HG02588 (cell line): ENCODE data around the gene UPK1A.
A peak's percentile ranks its signal among the peaks of the same experiment; 100 is the strongest.
"Not testable (repeated sequence)": the region's sequence is repeated elsewhere in the genome, so short reads cannot be mapped to it uniquely, and the experiment has no call there.

ENCODE experiments used
- ATAC-seq: cut with Tn5 transposase; IDR thresholded peaks from one replicate; pipeline ENCODE4 v1.9.1; 2021; ENCODE audit warnings: mild to moderate bottlenecking, moderate library complexity; ENCODE audit not compliant: unreplicated experiment

Gene UPK1A

DNA sequence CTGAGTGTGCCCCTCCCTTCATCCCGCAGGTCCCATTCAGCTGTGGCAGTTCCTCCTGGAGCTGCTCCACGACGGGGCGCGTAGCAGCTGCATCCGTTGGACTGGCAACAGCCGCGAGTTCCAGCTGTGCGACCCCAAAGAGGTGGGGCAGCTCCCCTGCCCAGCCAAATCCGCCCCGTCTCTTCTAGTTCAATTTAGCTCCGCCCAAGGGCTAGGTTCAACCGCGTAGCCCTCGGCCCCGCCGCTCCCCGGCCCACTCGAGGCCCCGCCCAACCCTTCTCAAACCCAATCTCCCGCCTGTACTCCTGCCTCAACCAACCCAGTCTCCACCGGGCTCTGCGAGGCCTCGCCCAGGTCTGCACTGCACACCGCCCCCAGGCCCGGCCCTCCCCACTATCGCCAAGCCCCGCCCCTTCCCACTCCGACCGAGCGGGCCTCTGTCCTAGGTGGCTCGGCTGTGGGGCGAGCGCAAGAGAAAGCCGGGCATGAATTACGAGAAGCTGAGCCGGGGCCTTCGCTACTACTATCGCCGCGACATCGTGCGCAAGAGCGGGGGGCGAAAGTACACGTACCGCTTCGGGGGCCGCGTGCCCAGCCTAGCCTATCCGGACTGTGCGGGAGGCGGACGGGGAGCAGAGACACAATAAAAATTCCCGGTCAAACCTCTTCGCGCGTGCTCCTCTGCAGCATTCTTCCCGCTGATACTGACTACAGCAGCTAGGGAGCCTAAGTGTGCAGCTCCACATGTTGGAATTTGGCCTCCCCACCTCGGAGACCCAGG, 21.9 kb upstream of the UPK1A start:
- ATAC-seq = peak; percentile 68

DNA sequence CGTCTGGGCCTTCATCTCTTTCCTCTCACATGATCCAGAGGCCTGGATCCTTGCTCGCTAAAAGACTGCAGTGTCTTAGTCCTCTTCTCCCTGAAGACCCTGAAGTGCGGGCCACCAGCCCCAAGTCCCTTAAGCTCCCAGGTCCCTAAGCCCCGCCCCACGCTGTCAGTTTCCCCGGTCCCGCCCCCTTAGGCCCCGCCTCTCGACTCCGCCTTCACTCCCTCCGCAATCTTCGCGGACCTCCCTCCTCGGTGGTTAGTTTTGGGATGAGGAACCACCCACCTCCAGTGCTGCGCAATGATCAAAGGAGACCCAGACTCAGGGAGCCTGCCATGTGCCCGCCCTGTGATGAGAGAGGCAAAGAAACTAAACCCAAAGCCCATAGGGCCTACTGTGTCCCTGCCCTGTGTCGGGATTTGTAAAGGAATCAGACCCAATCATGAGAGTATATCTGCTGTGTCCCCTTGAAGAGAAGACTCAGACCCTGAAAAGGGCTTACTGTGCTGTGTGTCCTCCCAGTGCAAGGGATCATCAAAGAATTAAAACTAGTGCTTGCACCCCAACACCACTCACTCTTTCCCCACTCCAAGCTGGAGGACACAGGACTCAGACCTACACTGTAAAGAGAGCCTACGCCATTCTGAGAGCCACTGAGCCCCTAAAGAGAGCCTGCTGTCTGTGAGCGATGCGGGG, 21.2 kb upstream of the UPK1A start:
- ATAC-seq = no peak

DNA sequence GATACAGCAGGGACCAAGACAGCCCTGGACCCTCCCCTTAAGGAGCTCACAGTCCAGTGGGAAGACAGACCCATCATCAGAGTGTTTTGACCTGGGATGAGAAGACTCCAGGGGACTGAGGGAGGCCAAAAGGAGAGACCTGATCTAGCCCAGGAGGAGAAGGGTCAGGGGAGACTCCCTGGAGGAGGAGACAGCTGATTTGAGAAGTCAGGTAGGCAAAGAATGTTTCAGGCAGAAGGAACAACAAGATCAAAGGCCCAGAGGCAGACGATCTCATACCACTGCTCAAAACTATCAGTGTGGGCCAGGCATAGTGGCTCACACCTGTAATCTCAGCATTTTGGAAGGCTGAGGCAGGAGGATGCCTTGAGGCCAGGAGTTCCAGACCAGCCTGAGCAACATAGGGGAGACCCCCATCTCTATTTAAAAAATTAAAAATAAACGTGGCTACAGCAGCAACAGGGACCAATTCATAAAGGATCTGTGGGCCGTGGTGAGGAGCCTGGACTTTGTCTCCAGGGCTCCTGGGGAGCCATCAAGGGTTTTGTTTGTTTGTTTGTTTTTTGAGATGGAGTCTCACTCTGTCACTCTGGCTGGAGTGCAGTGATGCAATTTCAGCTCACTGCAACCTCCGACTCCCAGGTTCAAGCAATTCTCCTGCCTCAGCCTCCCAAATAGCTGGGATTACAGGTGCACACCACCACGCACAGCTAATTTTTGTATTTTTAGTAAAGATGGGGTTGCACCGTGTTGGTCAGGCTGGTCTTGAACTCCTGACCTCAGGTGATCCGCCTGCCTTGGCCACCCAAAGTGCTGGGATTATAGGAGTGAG, 20.4 kb upstream of the UPK1A start:
- ATAC-seq = no peak

DNA sequence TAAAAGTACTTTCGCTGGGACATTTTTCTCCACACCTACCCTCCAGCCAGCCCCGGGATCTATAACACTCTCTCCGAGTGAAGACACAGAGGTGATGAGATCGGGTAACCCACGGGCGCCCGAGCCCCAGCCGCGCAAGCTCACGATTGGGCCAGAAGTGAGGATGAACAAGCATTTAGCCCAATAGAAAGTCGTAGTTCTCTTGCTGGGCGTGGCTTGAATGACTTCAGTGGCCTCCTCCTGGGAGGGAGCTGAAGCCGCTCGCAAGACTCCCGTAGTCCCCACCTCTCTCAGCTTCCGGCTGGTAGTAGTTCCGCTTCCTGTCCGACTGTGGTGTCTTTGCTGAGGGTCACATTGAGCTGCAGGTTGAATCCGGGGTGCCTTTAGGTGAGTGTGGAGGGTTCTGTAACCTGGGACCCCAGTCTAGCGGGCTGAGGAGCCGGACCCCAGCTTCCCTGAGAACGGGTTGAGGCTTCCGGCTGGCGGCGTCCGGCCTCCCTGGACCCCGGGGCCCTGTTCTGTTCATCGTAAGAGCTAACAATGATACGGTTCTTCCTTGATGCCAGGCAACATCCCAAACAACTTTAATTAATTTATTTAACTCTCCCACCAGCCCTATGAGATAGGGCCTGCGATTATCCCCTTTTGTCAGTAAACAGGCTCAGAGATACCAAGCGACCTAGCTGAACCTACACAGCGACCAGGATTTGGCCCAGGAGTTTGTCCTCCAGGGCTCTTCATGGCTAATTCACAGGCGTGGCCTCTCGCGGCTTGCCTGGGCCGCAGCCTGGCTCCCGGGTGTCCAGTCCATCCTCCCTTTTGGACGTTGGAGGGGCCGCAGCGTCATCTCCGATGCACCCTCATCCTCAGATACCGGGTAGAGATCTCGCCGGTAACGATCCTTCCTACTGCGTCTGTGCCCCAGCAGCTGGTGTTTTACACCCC, 18.0 kb upstream of the UPK1A start, which contains the start of gene COX6B1:
TSS of gene COX6B1 (plus strand) at position 307 of the 945 bp plus-strand sequence. CDS start 2,921 bp downstream, outside the sequence.
- ATAC-seq = peak; percentile 41

DNA sequence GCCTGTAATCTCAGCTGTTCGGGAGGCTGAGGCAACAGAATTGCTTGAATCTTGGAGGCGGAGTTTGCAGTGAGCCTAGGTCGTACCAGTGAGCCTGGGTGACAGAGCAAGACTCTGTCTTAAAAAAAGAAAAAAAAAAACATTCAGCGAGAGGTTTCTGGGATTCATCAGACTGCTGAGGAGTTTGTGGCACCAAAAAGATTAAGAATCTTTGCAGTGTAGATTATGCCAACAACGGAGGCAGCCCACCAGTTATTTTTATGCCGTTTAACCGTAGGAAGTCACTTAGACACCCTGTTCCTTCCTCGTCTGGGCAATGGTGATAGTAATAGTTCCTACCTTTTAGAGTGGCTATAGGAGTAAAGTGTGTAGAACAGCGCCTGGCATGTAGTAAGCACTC, 15.7 kb upstream of the UPK1A start:
- no peak for ATAC-seq

DNA sequence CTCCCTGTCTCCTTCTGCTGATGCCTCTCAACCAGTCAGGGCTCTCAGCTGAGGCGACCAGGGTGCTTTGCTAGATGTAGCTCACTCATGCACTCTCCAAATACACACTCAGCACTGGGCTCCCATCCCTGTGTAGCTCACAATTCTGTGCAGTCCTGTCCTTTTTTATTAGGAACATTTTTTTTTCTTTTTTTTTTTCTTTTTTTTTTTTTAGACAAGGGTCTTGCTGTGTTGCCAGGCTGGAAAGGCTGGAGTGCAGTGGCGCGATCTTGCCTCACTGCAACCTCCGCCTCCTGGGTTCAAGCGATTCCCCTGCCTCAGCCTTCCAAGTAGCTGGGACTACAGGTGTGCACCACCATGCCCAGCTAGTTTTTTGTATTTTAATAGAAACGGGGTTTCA, 11.5 kb upstream of the UPK1A start:
- ATAC-seq = not testable (repeated sequence)

DNA sequence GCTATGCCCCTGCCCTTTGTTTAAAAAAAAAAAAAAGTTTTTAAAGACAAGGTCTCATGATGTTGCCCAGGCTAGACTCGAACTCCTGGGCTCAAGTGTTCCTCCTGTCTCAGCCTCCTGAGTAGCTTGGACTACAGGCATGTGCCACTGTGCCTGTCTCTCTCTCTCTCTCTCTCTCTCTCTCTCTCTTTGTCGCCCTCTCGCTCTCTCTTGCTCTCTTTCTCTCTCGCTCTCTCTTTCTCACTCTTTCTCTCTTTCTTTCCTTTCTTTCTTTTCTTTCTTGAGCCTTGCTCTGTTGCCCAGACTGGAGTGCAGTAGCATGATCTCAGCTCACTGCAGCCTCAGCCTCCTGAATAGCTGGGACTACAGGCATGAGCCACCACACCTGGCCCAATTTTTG, 10.7 kb upstream of the UPK1A start:
- ATAC-seq = no peak

DNA sequence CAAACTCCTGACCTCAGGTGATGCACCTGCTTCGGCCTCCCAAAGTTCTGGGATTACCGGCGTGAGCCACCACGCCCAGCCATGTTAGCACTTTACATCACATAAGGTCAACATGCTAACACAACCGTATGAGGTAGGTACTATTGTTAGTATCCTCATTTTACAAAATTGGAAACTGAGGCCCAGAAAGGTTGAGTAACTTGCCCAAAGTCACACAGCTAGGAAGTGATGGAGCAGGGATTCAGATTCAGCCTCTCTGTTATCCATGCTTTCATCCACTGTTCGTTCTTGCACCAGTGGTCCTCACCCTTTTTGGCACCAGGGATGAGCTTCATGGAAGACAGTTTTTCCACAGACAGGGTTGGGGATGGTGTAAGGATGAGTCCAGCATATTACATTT, 9.6 kb upstream of the UPK1A start:
- ATAC-seq = no peak

DNA sequence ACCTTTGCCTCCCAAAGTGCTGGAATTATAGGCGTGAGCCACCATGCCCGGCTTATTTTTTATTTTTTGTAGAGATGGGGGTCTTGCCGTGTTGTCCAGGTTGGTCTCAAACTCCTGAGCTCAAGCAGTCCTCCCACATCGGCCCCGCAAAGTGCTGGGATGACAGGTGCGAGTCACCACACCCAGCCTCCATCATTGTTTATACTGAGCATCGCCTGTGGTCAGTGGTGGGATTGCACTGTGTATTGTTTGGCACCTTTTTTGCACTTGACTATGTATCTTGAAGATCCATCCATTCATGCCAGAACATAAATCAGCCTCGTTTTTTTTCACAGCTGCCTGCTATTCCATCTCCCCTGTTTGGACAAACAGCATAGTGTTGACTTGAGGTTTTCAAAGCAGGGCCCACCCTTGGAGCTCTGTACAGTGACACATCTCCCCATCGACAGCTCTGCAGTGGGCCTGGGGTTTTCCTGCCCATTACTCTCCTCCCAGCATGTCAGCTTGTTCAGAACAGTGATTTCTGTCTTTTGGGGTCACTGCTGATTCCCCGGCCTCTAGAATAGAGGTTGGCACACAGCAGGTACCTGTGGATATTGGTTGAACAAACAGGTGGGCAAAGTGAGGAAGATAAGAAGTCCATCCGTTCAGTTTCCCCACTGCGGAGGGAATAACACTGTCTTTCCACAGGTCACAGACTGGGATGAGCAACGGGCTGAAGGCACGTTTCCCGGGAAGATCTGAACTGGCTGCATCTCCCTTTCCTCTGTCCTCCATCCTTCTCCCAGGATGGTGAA, 8.2 kb upstream of the UPK1A start:
- ATAC-seq = no peak

DNA sequence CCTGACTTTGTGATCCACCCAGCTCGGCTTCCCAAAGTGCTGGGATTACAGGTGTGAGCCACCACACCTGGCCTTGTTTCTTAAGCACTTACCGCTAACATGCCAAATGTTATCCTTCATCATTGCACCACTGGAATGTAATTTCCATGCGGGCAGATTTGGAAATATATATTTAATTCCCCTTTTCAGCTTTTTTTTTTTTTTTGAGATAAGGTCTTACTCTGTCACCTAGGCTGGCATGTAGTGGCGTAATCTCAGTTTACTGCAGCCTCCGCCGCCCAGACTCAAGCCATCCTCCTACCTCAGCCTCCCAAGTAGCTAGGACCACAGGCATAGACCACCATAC, 4.3 kb upstream of the UPK1A start:
- no peak for ATAC-seq

DNA sequence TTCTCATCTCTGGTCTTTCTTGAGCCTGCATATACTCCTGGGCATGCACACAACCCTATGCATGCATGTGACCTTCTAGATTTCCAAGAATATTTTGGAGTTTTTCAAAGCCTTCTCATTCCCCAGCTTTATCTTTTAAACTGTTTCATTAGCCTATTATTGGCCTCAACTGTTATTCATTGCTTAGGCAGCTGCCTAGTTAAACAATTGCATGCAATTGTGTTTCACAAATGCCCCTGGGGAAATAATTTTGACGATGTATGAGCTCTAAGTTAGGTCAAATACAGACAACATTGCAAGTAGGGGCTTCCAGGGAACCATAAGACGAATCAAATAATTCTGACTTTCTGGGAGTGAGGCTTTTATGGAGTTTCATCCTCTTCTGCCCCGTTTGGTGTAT, 2.3 kb upstream of the UPK1A start:
- no peak for ATAC-seq

DNA sequence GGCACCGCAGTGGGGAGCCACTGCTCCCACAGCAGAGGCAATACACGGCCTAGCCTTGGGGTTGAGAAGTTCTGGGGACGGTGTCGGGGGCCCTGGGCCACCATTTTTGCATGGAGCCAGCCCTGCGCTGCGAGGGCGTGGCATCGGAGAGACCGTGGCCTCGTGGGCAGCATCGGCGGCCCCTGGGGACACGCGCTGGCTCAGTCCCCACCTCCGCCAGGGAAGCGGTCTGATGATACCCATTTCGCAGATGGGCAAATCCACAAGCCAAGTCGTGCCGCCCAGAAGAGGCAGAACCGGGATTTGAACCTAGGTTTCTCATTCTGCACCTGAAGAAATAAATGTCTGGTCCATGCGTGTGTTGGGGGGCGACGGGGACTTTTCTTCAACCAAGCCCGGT, 1.2 kb upstream of the UPK1A start:
- no peak for ATAC-seq

DNA sequence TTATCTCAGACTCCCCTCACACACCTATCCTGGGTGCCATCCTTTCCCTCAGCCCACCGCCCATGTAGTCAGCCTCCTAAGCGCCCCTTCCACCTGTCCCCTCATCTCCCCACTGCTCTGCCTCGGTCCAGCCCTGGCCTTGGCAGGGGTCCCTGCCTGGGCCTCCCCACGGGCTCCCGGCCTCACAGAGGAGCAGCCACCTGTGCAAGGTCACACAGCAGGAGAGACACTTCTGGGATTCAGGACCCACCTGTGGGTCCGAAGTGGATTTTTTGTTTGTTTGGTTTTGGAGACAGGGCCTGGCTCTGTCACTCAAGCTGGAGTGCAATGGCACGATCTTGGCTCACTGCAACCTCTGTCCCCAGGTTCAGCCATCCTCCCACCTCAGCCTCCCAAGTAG, 713 bp upstream of the UPK1A start:
- no peak for ATAC-seq

DNA sequence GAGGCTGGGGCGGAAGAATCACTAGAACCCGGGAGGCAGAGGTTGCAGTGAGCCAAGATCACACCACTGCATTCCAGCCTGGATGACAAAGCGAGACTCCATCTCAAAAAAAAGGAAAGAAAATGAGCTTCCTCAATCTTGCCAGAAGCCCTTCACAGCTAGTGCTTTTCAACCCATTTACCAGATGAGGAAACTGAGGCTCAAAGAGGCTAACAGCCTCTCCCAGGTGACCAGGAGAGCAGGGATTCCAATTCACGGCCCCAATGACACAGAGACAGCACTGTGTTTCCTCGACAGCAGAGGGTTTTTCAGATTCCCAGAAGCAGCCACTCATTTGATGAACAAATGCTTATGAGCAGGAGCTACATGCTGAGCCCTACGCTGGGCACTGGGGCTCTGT, 3.2 kb downstream of the UPK1A start:
- no peak for ATAC-seq

DNA sequence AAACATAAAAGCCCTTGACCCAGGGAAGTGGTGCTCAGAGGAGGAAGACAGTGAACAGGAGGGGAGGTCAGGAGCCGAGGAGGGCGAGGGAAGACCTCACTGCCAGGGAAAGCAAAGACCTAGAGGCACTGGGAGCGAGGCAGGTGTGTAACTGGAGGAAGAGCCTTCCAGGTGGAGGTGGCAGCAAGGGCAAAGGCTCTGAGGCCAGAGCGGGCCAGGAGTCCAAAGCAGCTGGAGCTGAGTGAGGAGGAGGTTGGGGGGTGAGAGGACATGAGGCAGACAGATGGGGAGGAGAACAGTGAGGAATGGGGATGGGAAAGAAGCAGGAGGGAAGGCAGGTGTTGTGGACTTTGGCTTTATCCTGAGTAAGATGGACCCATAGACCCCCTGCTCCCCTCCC, 3.7 kb downstream of the UPK1A start:
- ATAC-seq = no peak

DNA sequence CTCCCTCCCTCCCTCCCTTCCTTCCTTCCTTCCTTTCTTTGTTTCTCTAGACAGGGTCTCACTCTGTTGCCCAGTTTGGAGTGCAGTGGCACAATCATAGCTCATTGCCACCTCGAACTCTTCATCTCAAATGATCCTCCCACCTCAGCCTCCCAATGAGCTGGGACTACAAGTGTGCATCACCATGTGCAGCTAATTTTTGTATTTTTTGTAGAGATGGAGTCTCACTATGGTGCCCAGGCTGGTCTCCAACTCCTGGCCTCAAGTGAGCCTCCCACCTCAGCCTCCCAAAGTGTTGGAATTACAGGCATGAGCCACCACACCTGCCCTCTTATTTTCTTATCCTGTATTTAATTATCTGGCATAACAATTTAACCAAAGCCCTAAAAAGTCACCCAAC, 4.4 kb downstream of the UPK1A start:
- ATAC-seq = no peak

DNA sequence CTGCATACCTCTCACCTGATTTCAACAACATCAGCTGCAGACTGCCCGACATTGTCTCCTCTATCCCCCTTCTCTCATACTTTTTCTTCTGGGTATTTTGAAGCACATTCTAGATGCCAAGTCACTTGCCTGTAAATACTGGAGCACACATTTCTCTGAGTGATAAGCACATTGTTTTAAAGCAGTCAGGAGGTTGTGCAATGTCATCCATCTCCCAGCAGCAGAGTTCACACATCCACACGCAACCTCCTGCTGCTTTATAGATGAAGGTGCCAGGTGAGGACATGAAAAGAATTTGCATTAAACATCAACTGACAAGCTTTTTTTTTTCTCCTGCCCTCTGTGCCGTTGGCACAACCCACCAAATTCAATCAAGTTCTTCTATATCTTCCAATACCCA, 5.5 kb downstream of the UPK1A start:
- ATAC-seq = no peak

DNA sequence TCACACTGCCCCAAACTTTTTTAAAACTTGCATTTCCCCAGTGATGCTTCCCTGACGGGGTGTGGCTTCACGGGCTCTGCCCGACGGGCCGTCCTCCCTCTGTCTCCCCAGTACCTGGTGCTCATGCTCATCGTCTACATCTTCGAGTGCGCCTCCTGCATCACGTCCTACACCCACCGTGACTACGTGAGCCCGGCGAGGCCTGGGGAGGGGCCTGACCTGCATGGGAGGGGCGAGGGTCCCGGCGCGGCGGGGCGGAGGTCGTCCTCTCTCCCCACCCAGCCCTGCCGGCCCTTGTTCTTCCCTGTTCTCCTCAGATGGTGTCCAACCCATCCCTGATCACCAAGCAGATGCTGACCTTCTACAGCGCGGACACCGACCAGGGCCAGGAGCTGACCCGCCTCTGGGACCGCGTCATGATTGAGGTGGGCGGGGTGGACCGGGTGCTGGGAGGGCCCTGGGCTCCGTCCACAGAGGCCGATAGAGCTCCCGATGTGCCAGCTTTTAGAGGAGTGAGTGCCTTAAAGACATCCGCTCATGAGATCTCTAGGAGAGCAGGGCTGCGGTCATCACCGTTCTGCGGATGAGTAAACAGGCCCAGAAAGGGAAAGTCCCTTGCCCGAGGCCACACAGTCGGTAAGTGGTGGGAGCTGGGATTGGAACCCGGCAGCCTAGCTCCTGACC, 6.9 kb downstream of the UPK1A start:
- ATAC-seq = peak; percentile 58

DNA sequence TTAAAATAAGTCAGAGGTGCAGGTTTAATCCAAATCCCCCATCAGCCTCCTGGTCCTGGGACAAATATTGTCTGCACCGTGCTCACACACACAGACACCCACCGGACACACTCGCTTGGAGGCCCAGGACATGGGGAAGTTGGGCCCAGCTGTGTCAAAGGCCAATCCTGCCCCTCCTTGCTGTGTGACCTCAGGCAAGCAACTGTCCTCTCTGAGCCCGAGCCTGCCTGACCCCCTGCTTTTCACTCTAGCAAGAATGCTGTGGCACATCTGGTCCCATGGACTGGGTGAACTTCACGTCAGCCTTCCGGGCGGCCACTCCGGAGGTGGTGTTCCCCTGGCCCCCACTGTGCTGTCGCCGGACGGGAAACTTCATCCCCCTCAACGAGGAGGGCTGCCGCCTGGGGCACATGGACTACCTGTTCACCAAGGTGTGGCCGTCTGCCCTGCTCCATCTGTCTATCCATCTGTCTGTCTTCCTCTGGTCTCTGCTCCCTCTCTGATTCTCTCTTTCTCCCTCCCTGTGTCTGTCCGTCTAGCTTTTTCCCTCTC, 9.3 kb downstream of the UPK1A start:
- ATAC-seq = no peak
